Measurements from ENCODE around the gene KIF3A.
A peak's percentile ranks its signal among the peaks of the same experiment; 100 is the strongest.

The KIF3A gene

GRCh38 chr5:132657676-132658380 is 79.5 kb downstream of the KIF3A start, which contains the start of gene IL13:
Gene IL13, plus strand, starts transcription at chr5:132658173. Its CDS starts 14 bp downstream, at chr5:132658187.
- H3K9me3 ChIP-seq (ENCODE audit: severe bottlenecking): no peaks in the 10 kb centered on the region
- H3K27ac ChIP-seq: no peak within 1 kb of the TSS
- H3K27me3 ChIP-seq (ENCODE audit: insufficient read depth, low read depth, severe bottlenecking): no peaks in the 10 kb centered on the region
- no peaks in the 10 kb centered on the region for H3K36me3 ChIP-seq
- no peak for TF ChIP-seq CTCF (IDR thresholded peaks at IDR 0.05; ENCODE audit: low read depth, low read length)
- no peak within 1 kb of the TSS for H3K4me3 ChIP-seq (ENCODE audit: low read depth, low read length)
- no peak for DNase-seq

GRCh38 chr5:132656774-132657355 is 80.5 kb downstream of the KIF3A start:
- H3K4me3 ChIP-seq (ENCODE audit: low read depth, low read length): no peak overlapping the region
- no peak overlapping the region for H3K27ac ChIP-seq
- no peaks in the 10 kb centered on the region for H3K9me3 ChIP-seq (ENCODE audit: severe bottlenecking)
- no peaks in the 10 kb centered on the region for H3K36me3 ChIP-seq
- DNase-seq: no peak
- TF ChIP-seq CTCF (IDR thresholded peaks at IDR 0.05; ENCODE audit: low read depth, low read length): no peak
- no peaks in the 10 kb centered on the region for H3K27me3 ChIP-seq (ENCODE audit: insufficient read depth, low read depth, severe bottlenecking)

DNA sequence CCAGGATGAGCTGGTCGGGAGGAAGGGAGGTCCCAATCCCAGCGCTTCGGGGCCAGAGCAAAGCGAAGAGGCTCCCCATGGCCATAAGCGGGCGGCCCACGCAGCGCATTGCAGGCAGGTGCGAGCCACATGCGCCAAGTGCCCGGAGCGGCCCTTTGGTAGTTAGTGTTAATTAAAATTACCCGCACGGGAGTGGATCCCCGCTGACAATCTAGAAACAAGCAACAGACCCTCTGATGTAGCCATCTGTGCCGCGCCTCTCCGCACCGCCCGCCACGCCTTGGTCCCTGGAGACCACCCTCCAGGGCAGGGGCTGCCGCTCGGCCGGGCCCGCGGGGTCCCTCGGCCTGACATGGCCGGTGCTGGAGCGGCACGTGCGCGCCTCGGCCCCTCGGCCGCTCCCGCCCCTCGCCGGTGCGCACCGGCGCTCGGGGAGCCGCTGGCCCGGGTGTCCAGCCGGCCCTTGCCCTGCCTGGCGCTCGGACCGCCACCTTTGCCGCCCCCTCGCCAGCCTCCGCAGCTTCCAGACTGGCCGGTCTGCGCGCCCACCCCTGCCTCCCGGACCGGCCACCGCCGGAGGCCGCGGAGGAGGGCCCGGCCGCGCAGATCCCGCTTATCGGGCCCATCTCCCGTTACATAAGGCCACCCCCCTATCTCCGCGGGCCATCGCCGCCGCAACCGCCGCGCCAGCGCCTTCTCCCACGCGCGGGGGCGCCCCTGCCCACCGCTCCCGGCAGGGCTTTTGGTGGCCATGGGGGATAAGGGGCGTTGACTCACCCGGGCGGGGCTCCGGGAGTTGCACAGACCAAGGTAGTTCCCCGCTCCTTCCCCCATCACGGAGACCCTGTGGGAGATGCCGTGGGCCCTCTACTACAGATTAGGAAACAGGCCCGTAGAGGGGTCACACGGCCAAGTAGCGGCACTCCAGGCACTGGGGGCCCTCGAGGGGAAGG is 81.2 kb downstream of the KIF3A start:
- Histone ChIP-seq H3K27me3 (ENCODE audit: insufficient read depth, low read depth, severe bottlenecking) (no peaks in the 10 kb centered on the region), H3K36me3 (no peaks in the 10 kb centered on the region), H3K9me3 (ENCODE audit: severe bottlenecking) (no peaks in the 10 kb centered on the region), H3K4me3 (ENCODE audit: low read depth, low read length) (peak overlapping the region; percentile 27), H3K27ac (no peak overlapping the region)
- 0 out of 2 replicates have a peak, but pooled peaks have one; percentile 12 for TF ChIP-seq CTCF (IDR thresholded peaks at IDR 0.05; ENCODE audit: low read depth, low read length)
- peak; percentile 30 for DNase-seq

DNA sequence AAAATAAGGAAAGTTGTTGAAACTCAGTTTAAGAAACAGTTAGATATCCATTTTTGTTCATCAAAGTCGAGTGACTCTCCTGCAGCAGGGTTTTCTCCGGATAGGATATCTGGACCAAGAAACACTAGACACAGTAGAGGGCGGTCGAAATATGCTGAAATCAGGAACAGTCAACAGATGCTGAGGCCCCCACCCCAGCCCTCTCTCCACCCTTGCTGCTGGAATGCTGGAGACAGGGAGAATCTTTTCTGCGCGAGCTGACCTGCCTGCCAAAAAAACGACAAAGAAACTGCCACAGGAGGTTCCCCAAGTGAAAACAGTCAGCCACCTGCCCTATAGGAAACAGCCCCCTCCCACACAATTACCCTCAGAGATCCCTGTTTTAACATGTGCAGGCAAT is 83.6 kb downstream of the KIF3A start:
- Histone ChIP-seq H3K27ac (no peak overlapping the region), H3K9me3 (ENCODE audit: severe bottlenecking) (no peaks in the 10 kb centered on the region), H3K36me3 (no peaks in the 10 kb centered on the region), H3K4me3 (ENCODE audit: low read depth, low read length) (no peak overlapping the region), H3K27me3 (ENCODE audit: insufficient read depth, low read depth, severe bottlenecking) (no peaks in the 10 kb centered on the region)
- no peak for DNase-seq
- TF ChIP-seq CTCF (IDR thresholded peaks at IDR 0.05; ENCODE audit: low read depth, low read length): no peak

GRCh38 chr5:132651838-132652469 is 85.4 kb downstream of the KIF3A start:
- Histone ChIP-seq H3K9me3 (ENCODE audit: severe bottlenecking) (no peaks in the 10 kb centered on the region), H3K4me3 (ENCODE audit: low read depth, low read length) (no peak overlapping the region), H3K27me3 (ENCODE audit: insufficient read depth, low read depth, severe bottlenecking) (no peaks in the 10 kb centered on the region), H3K36me3 (no peaks in the 10 kb centered on the region), H3K27ac (no peak overlapping the region)
- TF ChIP-seq CTCF (IDR thresholded peaks at IDR 0.05; ENCODE audit: low read depth, low read length): no peak
- DNase-seq: no peak
